Measurements from ENCODE around the gene WLS. TPM values are rescaled to one million over a fixed set of nuclear protein-coding genes. Genes with fewer than 3 reads are reported as not detected.

The WLS gene
- total RNA-seq, 1 donor from 2014 or later, result 43.4 TPM

DNA sequence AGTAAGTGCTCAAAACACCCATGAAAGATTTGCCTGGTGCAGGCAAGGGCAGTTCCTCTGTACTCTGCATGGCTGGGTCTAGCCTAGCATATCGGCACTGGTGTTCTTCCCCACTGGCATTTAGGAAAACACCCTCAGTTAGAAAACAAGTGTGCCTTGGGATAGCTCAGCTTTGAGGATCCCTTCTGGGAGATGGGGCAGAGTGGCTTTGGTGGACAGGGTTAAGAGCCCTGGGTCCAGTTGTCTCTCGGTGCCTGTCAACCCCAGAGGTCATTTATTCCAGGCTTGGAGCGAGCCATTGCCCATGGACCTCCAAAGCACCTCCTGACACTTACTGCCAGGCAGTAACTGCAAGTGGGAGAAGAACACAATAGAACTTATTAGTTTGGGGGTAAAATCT lies 101.1 kb downstream of the WLS start:
- no peak for DNase-seq

DNA sequence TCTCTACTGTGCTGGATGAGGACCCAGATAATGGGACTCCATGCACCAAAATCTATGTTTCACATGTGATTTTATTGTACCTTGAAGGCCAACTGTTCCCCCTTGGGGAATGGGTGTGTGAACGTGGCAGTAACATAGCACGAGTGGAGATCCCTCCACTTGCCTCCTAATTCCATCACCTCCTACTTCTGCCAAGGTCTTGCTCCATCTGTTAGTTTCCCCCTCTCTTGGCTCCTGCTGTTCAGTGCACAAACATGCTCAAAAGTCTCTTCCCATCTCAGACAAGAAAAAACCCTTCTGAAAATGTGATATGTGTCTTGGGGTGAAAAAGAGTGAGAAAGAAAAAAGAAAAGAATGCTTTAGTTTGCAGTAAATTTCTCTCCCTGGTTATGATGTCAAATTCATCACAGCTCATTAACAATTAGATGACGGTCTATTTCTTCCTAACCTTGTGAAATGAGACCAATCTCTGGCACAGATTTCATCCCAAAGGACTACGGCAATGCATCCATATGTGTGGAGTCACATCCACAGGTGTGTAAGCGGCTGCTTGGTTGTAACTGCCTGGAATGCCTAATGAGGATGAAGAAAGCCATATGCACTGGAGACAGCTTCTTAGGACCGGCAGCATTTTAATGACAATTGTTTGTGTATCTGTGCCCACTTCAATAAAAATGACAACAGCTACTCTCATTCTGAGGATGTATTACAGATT lies 102.6 kb downstream of the WLS start:
- no peak for DNase-seq

DNA sequence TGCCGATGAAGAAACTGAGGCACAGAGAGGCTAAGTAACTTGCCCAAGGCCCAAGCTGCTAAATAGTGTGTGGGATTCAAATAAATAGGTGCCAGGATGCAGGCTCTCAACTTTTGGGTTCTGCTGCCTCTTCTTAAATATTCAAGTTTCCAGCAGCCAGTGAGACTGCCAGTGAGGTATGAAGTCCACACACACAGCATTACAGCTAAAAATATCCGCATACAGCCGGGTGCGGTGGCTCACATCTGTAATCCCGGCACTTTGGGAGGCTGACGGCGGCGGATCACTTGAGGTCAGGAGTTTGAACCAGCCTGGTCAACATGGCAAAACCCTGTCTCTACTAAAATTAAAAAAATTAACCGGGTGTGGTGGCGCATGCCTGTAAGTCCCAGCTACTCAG lies 103.5 kb downstream of the WLS start:
- no peak for DNase-seq

DNA sequence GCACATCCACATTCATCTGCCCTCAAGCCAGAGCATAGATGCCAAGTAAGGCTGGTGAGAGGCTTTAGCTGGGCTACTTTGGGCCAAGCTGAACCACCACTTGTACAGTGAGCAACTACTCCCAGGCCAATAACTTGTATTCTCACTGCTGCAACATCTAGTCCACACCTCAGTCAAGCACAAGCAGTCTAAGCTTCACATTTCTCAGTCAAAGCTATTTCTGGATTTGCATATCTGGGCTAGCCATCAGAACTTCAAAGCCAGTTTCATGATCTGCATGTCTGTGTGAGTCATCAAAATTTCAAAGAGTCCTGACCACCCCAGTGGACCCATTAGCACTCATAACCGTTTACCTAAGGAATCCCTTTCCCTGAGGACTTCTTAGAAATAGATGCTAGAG lies 104.2 kb downstream of the WLS start:
- DNase-seq, result no peak

DNA sequence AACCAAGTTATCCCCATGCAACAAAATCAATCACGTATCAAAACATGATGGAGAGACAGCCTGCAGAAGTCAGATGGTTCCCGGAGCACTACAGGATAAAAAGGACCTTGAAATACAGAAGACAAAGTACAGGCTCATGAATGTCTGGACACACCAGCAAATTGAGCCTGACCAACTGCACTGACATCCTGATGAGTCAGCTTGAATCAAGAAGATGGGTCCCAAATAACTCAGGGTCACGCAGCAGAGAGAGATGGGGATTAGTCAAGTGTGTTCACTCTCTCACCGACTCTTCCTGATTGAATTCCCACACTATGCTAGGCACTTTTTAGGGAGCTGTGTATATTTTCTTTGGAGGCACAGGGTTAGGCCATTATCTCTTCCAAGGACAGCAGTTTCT lies 110.8 kb downstream of the WLS start:
- peak; percentile 47 for DNase-seq

DNA sequence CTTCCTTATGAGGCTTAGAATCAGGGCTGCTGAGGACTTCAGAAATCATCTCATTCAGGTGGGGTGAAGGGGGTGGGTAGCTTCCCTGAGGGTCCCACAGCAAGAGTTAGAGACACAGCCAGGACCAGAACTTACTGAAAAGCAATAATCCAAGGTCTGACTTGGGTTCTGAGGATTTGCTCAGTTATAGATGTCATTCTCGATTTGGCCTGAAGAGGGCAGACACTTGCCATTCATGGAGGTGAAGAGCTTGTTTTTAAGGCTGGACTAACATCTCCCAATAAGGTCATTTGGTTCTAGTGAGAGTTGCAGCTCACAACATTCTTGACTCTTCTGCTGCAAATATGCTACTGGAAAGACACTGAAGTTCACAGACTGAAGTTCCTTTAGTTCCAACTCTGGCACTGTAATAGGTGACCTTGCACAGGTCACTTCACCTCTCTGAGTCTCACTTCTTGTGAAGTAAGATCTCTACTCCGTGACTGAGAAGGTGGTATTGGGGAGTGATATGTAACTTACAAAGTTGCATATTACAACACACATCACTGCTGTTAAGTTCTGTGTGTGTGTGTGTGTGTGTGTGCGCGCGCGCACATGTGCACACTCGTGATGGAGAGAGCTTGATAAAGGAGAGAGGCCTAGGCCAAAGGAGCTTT lies 112.1 kb downstream of the WLS start:
- DNase-seq, result peak; percentile 90

DNA sequence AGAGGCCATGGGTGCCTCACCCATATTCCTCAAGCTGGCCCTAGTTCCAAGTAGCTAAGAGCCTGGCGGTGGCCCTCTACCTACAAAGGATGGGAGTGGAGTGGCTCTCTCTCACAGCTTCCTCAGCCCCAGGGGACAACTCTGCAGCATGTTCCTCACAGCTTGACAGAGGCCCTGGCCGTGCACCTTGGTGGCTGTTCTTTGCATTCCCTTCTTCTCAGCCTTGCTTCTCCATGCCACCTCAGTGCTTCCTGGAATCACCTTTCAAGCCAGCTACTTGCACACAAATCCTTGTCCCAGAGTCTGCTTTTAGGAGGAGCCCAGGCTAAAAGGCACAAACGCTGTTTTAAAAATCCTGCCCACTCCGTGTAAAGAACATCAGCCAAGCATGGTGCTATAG lies 112.9 kb downstream of the WLS start:
- DNase-seq, result no peak

DNA sequence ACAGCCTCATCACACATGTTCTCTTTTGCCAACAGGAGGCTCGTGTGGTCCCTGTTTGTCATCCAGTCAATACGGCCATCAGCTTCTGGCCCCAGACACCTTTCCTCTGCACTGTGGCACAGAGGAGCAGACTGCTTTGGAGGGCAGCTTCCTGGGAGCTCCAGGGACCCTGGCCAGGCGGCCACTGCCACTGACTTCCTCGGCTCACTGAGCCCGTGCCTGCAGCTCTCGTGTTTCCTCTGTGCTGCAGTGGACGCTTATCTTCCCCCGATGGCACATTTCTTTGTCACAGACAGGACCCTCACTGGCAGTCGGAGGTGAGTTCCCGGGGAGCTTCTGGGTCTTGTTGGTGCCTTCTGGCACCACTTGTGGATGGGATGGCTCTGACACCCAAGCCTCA lies 114.9 kb downstream of the WLS start:
- no peak for DNase-seq

DNA sequence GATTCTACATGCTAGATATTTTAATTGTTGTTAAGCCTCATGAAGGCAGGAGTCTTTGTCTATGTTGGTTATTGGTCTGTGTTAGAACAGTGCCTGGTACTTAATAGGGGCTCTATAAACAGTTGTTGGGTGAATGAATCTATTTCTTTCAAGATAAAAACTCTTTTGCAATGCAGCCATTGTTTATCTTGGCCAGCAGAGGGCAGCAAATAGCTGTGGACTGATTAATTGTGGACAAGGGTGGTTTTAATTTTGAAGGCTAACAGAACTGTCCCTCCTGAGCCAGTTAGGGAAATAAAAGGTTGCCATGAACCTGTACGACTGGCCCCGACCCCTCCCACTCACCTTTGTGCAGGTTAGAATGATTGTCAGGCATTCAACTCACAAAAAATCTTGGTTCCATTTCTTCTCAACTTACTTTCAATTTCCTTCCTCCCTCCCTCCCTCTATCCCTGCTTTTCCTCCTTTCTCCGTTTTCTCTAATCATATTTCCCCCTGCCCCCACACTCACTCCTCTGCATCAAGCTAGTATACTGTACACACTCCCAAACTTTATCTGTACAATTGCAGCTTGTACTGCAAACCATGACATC lies 115.6 kb downstream of the WLS start:
- peak; percentile 76 for DNase-seq

DNA sequence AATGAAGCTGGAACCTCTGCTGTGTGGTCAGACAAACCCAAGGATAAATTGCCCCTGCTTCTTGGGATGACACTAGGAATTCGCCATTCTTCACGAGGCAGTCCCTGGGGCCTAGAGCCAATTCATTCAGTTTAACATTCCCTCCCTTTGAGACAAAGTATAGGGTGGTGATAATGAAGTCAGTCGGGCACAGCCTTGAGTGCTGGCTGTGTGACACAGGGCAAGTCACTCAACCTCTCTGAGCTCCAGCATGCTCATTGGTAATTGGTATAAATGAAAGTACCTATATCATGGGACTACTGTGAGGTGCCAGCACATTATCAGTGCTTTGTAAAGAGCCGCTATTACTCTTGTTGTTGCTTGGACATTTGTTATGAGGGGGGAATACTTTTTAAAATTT lies 117.0 kb downstream of the WLS start:
- DNase-seq, result no peak

DNA sequence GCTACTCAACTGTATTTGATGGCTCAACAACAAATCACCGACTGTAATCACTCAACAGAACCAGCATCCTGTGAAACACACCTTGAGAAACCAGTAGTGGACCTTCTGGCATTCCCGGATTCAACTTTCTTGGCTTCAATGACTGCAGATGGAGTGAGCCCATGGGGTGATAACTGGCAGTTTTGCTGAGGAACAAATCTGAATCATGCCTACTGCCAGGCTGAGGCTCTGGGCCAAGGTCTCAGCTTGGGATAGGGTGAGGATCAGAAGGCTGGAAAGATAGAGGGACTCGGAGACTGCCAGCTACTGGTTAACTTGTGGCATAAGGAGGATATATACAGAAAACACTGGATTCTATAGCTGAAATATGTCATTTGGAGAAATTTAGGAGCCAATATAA lies 118.4 kb downstream of the WLS start:
- DNase-seq, result no peak

DNA sequence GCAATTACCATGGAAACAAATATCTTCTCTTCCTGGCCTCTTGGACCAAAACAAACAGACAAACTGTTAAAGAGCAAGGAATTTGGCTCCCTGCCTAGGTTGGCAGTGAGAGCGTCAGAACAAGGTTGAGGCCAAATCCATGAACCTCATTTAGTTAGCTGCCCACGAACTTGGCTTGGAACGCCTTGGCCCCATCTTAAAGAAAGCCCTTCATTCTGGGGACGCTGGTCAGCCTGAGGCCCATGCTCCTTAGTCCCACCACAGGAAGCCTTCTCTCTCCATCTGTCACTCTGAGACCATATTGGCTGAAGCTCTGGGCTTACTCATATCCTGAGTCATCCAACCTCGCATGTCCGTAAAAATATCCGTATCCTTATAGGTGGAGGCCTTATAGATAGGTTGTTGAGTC lies 119.5 kb downstream of the WLS start:
- DNase-seq, result peak; percentile 77

DNA sequence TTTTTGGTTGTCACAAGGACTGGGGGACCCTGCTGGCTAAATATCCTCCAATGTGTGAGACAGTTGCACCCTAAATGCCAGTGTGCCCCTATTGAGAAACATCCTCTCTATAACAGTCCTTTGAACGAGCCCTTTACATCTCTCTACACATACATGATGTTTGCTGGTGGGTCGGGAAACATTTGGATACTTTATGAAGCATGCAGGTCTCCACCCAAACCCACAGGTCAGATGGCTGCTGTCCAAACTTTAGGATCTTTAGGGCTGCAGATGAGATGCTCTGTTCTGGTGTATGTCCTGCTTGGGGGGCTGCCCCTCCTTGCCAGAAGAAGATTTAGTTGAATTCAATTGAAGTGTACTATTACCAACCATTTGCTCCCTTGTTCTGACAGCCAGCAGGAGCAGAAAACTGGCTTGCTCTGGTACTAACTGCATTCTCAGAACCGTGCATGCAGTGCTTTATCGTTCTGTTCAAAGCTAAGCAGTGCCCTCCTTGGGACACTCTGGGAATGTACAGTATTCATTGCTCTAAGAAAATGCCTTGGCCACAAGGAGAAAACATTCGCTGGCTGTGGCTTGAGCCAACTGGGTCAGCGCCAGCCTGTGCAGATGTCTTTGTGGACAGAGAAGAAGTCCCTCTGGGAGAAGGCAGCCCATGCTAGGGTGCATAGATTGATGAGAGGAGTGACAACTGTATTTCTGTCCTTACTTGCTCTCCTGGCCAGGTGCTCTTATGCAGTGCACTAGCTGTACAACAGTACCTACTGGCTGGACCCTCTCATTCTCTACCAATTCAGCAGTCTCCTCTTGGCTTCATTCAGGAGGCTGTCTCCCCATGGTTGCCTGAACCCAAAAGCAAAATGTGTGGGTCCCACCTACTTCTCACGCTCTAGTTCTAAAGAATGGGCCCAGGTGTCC lies 120.5 kb downstream of the WLS start:
- DNase-seq, result peak; percentile 87

DNA sequence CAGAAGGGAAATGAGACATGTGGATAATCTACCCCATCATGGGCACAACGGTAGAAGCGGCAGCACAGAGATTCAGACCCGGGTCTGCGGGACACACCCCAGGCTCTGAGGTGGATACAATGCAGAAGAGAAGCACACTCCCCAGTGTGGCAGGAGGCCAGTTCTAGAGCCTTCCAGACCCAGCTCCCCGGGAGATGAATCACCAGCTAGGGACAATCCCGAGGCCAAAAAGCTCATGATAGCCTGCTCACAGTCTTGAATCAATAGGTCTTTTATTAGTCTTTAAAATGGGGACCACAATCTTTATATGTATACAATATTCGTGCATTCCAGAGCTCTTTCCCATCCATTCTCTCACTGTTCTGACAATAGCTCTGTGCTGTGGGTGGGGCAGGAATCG lies 124.6 kb downstream of the WLS start:
- DNase-seq, result peak; percentile 17

DNA sequence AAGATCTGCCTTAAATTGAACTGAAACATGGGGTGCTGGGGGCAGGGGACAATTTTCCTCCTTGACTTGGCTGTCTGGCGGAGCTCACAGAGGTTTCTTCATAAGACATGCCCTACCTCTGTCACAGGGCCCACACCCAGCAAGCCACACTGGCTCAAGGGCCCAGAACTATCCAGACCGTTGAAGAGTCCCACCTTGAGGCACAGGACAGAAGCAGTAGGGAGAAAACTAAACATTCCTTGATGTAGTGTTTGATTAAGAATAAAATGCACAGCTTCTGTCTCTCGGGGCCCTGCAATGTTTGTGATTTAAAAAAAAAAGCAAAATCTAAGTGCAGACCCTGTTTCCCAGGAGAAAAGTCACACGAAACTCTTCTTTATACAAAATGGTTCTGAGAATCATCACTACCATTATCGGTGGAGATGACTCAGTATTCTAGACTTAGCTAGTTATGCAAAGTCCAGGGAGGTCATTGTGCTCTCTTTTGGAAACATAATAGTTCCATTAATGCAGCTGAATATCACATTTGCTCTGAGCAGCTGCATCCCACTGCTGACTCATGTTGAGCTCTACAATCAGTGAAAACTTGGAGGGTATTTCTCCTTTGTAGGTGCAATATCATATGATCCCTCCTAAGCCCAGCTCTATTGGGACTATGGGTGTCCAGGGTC lies 128.3 kb downstream of the WLS start:
- peak; percentile 84 for DNase-seq

DNA sequence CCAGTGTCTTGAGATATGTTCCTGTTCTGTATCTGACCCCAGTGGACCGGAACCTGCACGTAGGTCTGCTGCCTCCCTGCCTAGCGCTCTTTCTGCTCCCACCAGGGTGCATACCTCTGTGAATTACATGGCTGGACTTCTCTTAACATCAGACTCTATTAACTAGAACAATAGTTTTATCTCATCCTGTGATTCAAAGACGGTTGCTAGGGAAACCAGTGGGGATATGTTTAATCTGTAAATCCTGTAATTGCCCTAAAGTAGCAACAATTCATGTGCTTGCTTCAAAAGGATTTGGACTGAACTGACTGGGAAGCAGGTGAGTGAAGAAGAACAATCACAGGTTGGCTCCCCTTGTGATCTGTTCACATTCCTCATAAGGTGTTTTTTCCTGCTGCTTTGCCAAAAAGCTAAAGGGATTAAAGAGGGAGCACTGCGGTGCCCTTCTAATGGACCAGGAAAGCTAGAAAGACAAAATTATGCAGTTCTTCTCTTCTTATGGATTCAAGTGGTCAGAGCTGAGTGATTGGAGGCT lies 129.2 kb downstream of the WLS start:
- DNase-seq, result peak; percentile 82

DNA sequence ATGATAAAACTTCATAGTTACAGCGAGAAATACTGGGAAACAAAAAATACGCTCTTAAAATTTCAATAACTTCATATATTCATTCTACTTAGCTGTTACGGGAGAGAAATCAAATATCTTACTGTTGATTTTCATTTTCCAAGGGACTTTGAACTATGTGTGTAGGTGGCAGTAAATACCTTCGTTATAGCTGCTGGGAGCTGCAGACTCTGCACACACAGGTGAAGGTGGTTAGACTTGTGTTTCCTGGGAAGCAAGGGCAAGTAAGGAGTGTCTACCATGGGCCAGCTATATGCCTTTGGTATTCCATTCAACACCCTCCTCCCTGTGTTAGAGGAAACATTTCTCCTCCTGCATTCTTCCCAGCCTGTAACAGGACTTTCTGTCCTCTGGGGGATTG lies 130.5 kb downstream of the WLS start:
- DNase-seq, result no peak

DNA sequence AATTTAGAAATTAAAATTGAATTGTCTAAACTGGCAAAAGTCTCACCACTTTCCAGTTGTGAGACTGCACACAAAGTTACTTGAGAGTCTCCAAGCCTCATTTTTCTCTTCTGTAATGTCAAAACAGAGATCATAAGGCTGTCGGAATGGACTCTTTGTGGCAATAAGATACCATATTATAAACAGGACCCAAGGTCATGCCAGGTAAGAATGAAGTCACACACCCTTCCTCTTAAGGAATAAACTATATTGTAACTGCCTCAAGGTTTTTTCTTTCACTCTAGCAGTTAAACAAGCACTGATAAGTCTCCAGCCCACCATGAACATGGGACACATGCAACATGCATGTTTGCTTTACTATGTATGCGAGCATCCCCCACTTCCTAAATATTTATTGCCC lies 131.8 kb downstream of the WLS start:
- no peak for DNase-seq

DNA sequence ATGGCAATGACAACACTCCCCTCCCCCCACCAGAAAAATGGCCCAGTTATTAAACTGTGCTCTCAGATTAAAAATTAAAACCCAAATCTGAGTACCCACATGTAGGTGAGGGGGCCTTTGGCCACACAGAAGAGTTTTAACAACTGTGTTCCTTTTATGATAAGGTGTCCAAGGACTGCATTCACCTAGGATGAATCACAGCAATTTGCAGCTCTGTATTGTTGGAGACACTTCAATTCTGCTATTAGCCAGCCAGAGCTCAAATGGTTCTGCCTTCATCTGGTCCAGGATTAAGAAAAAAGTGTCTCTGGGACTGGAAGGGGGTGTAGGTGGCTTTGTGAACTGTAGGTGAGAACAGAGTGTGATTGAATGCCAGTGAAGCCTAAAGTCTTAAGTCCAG lies 138.6 kb downstream of the WLS start:
- DNase-seq, result no peak

DNA sequence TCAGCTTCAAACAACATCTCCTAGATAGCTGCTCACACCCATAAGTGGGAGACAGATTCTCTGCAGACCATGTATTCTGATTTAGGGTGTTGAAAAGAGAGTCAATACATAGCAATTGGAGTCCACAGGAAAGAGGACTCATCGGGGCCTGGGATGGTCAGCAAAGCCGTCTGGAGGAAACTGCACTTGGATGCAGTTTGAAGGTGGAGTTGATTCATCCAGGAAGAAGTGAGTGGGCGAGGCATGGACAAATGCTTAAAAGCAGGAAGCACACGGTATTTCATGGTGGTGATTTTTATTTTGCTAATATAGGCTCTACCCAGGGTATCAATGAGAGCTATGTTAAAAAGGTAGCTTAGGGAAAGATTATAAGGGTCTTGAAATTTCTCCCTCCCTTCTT lies 145.1 kb downstream of the WLS start:
- peak; percentile 71 for DNase-seq

DNA sequence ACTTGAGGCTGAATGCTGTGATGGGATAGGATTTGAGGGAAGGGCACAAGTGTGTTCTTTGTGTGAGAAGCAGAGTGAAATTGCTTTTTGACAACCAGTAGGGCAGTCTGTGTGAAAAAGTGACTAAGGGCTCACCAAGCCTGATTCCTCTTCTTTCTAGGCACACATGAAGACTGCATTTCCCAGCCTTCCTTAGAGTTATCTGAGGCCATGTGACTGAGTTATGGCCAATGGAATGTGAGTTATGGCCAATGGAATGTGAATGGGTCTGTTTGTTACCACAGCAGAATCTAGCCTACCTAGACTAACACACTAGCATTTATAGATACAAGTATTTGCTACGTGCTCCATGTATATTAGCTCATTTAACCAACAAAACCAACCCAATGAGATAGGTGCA lies 146.6 kb downstream of the WLS start:
- no peak for DNase-seq

DNA sequence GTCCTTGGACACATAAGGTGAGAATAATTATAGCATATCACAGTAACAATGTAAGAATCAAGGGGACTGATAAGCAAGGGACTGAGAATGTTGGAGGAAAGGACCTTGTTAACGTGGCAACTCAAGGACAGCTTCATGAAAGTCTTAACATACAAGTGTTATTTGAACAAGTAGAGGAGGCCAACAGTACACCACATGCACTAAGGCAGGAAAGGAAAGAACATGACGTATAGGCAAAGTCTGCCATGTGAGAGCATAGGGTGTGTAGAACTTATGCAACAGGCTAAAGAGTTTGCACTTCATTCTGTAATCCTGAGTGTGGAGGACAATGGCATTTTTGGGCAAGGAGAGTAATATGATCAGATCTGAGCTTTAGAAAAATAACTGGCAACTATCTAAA lies 148.6 kb downstream of the WLS start:
- DNase-seq, result no peak

Data from dermis blood vessel endothelial cell (primary cell).